Stimulated activated naive B cell treated with anti-CD40 and anti-IgM and Interleukin-4, amounts not matched to agents 10 μg/mL and 1 μg/mL and 100 μg/mL, for 72 hours (primary cell): ENCODE measurements around the gene SCAMP1.

Experiments used
- ATAC-seq, 2 donors: fragments of 150-1000 bp; cut with Tn5 transposase; replicated peaks; 2 replicates each; pipeline ENCODE4 v1.10.0; 2021; ENCODE audit warnings: moderate library complexity in 1 of 2
- DNase-seq: peaks from one replicate; pipeline ENCODE4 v3.0.0; 2021
- H3K27ac Mint-ChIP-seq: one replicate; pipeline ENCODE4 v1.8.0; 2022; ENCODE audit warnings: mild to moderate bottlenecking, mixed read lengths
- H3K27me3 Mint-ChIP-seq, 2 donors: one replicate each; pipeline ENCODE4 v1.8.0; 2022; ENCODE audit warnings: mixed read lengths in 2 of 2
- H3K36me3 Mint-ChIP-seq, 2 donors: one replicate each; pipeline ENCODE4 v1.8.0; 2022; ENCODE audit warnings: mixed read lengths in 2 of 2, mild to moderate bottlenecking in 1 of 2
- H3K4me1 Mint-ChIP-seq, 2 donors: one replicate each; pipeline ENCODE4 v1.8.0; 2022; ENCODE audit warnings: mixed read lengths in 2 of 2, mild to moderate bottlenecking in 1 of 2
- H3K4me3 Mint-ChIP-seq, 2 donors: one replicate each; pipeline ENCODE4 v1.8.0; 2022; ENCODE audit warnings: mild to moderate bottlenecking in 2 of 2, mixed read lengths in 2 of 2, moderate library complexity in 1 of 2
- H3K9me3 Mint-ChIP-seq, 2 donors: one replicate each; pipeline ENCODE4 v1.8.0; 2022; ENCODE audit warnings: mixed read lengths in 2 of 2, mild to moderate bottlenecking in 1 of 2

SCAMP1 gene

DNA sequence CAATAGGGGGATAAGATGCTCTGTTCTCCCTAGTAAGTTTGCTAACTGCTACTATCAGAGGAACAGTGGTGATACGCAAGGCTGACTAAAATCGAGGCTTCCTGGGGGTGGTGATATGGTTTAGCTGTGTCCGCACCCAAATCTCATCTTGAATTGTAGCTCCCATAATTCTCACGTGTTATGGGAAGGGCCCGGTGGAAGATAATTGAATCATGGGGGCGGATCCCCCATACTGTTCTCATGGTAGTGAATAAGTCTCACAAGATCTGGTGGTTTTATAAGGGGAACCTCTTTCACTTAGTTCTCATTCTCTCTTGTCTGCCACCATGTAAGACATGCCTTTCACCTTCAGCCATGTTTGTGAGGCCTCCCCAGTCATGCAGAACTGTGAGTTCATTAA lies 153.0 kb downstream of the SCAMP1 start:
- Mint-ChIP-seq H3K27me3 (peaks cover 9 to 16% of the 10 kb centered on the region in 2 donors), H3K27ac (no peak overlapping the region), H3K4me1 (peaks cover 15 to 29% of the 10 kb centered on the region in 2 donors), H3K4me3 (no peak overlapping the region), H3K36me3 (peaks cover 23 to 28% of the 10 kb centered on the region in 2 donors), H3K9me3 (peaks cover 7 to 12% of the 10 kb centered on the region in 2 donors)
- ATAC-seq (no peak), DNase-seq (no peak)

DNA sequence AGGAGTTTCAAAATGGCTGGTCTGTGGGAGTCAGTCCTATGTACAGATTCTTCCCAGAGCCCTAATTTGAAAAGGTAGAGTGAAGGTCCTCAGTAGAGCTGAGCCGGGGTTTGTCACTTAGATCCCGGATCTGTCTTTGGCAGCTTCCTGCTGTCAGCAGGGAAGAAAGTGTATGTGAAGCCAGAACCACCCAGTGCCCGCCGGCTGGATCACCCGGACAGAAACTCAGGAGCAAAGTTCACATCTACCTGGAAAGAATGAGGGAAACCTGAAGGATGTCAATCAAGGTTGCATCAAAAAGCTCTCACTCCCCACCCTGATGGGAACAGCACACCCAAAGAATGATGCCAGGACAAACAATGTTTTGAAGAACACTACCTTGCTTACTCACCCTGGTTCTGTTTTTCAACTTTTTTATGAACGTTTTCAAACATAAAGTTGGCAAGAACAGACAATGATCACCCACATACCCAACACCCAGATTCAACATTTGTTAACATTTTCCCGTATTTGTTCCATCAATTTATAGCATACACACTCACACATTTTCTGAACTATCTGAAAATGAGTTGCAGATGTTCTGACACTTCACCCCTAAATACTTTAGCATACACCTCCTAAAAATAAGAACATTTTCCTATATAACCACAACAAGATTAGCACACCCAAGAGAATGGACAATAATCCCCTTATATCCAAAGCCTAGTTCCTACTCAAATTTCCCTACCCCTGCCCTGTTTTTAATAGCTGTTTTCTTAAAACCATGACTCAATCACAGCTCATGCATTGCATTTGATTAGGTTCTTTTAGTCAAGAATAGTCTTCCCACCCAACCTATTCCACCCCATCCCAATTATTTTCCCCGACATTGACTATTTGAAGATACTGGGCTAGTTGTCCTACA lies 154.3 kb downstream of the SCAMP1 start:
- Mint-ChIP-seq H3K4me1 (peaks cover 8 to 25% of the 10 kb centered on the region in 2 donors), H3K27me3 (peaks cover 0 to 7% of the 10 kb centered on the region in 2 donors), H3K9me3 (peaks cover 7 to 12% of the 10 kb centered on the region in 2 donors), H3K27ac (no peak overlapping the region), H3K36me3 (peaks cover 21 to 28% of the 10 kb centered on the region in 2 donors), H3K4me3 (no peak overlapping the region)
- ATAC-seq, result no peak
- no peak for DNase-seq

DNA sequence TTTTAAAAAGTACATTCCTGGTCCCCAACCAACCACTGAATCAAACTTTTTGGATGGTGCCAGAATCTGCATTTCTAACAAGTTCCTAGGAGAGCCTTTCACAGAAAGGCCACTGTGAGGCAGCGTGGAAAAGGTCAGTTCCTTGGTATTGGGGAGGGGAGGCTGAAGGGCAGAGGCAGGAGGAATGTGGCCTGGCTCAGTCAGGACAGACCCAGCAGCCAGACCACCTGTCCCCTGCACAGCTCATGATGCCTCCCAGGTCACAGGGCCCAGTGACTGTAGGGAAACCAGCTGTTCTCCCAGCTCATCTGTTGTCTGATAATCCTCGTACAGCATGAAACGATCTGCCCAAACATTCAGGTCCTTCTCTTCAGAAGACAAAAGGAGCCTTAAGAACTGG lies 155.3 kb downstream of the SCAMP1 start:
- ATAC-seq, result no peak
- no peak overlapping the region for H3K27ac Mint-ChIP-seq
- H3K4me1 Mint-ChIP-seq, result peaks cover 5 to 18% of the 10 kb centered on the region in 2 donors
- H3K36me3 Mint-ChIP-seq, result peaks cover 21 to 28% of the 10 kb centered on the region in 2 donors
- peaks cover 7 to 12% of the 10 kb centered on the region in 2 donors for H3K9me3 Mint-ChIP-seq
- peaks cover 0 to 6% of the 10 kb centered on the region in 2 donors for H3K27me3 Mint-ChIP-seq
- no peak overlapping the region for H3K4me3 Mint-ChIP-seq
- no peak for DNase-seq

DNA sequence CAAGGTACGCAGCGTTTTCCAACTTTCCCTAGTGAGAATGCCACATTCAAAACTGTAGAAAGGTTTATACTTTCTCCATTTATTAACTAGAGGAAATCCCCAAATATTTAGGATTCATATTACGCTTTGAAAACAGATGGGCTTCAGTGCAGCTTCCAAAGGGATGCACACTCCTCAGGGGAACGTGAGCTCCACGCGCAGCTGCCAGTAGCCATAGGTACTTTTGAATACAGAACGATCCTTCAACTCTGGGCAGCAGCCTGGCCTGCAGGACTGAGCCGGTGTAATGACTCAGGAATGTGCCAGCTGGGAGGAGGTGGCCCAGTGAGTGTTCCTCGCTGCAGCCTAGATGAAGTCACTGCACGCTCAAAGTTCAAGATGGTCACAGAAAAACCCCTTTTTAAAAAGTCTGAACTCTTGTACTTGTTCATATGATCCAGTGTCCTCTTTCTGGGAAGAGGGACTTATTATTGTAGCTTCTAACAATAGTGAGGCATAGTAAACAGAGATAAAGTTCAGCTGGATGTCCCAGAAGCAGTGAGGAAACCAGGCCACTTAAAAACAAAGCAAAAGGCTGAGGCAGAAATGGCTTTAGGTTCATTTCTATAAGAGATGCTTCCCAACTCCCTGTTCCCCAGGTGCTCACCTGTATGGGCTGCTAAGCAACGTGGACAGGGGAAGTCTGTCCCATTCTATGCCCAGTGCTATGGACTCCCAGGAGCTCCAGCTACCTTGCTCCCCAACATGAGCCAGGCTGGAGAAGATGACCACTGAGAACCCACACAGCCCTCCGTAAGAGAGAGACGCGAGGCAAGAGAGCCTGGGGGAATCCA lies 158.2 kb downstream of the SCAMP1 start:
- H3K4me1 Mint-ChIP-seq, result peaks cover 1 to 6% of the 10 kb centered on the region in 2 donors
- no peak for DNase-seq
- peaks cover 19 to 30% of the 10 kb centered on the region in 2 donors for H3K36me3 Mint-ChIP-seq
- ATAC-seq, result no peak
- peaks cover 0 to 6% of the 10 kb centered on the region in 2 donors for H3K27me3 Mint-ChIP-seq
- H3K27ac Mint-ChIP-seq, result no peak overlapping the region
- no peak overlapping the region for H3K4me3 Mint-ChIP-seq
- H3K9me3 Mint-ChIP-seq, result peaks cover 7 to 9% of the 10 kb centered on the region in 2 donors

DNA sequence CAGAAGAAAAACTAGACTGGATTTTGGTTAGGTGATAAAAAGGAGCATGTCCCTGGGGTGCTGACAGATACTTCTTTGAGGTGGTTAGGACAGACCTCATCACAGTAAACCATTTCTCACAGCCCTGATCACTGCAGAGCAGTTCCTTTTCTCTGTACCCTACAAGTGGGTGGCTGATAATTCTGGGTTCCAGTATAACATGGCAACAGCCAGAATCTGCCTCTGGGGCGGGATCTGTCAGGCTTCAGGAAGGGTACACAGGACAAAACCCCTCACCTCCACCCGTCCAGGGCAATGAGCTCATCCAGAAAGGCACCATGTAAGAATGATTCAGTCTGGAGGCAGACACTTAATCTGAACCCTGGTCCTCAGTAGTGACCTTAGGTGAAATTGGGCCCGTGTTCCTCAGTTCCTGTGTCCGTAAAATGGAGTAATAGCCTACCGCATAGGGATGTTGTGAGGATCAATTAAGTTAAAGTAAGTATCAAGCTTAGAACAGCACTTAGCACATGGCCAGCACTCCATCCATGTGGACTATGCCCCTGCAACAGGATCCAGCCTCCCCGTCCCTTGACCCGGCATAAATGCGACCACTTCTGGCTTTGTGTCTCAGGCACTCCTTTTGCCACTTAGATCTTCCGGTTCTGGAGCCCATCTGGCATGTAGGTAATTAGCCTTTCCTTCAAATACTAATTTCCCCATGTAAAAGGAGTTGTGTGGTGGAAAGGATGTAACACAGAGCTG lies 159.0 kb downstream of the SCAMP1 start:
- H3K4me1 Mint-ChIP-seq, result peaks cover 1 to 6% of the 10 kb centered on the region in 2 donors
- peaks cover 0 to 6% of the 10 kb centered on the region in 2 donors for H3K27me3 Mint-ChIP-seq
- H3K4me3 Mint-ChIP-seq, result no peak overlapping the region
- peaks cover 15 to 25% of the 10 kb centered on the region in 2 donors for H3K36me3 Mint-ChIP-seq
- peaks cover 0 to 3% of the 10 kb centered on the region in 2 donors for H3K9me3 Mint-ChIP-seq
- ATAC-seq (peak; percentile 92 to 93), DNase-seq (no peak)
- H3K27ac Mint-ChIP-seq, result no peak overlapping the region

DNA sequence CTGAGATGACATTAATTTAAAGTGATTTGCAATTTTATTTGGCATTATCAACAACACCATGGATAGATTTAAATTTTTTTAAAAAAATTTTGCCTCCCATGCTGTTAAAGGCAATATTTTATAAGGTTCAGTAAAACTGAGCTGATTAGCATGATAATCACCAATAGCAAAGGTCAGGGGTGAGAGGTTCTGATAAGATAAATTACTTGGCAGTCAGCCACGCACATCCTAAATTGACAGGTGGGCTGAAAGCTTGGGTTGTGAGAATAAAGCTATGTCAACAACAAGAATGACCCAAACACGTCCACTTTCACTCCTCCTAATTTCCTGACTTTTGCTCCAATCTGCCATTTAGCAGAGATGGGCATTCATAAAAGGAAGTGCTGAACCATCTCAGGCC lies 161.0 kb downstream of the SCAMP1 start:
- Mint-ChIP-seq H3K36me3 (peaks cover 6 to 8% of the 10 kb centered on the region in 2 donors), H3K9me3 (peaks cover 0 to 3% of the 10 kb centered on the region in 2 donors), H3K27ac (no peak overlapping the region), H3K4me3 (no peak overlapping the region), H3K27me3 (peaks cover 0 to 6% of the 10 kb centered on the region in 2 donors), H3K4me1 (peaks cover 7 to 12% of the 10 kb centered on the region in 2 donors)
- DNase-seq, result no peak
- ATAC-seq, result no peak

DNA sequence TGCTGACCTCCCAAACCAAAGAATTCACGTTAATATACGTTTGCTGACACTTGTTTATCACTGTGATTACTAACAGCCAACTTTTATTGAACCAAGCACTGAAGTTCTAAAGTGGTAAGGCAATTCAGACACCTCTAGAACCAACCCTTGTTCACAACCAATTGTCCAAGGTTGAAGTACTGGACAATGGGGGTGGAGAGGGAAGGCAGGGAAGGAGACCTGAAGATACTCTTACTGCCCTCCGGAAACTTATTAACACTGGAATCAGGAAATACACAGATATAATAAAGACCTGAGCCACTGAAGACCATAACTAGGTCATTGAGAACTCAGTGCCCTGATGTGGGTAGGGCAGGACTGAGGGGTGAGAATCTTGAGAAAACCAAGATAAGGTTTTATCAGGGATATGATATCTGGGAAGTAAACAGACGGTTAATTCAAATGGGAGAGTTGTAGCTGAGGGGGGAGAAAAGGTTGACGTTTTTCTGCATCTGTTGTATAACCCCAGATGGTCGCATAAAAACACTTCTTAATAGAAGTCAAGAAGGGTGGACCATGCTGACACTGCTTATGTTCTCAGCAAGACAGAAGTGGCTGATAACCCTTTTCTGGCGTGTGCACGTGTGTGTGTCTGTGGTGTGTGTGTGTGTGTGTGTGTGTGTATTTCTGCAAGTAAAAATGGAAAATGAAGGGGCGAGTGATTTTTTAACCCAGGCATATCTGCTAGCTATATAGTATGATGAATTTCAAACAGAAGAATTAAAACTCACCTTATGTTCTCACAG lies 162.3 kb downstream of the SCAMP1 start:
- Mint-ChIP-seq H3K9me3 (no peaks in the 10 kb centered on the region), H3K4me3 (no peak overlapping the region), H3K27ac (no peak overlapping the region), H3K27me3 (no peaks in the 10 kb centered on the region), H3K36me3 (peaks cover 1 to 8% of the 10 kb centered on the region in 2 donors), H3K4me1 (peaks cover 7 to 13% of the 10 kb centered on the region in 2 donors)
- no peak for DNase-seq
- no peak for ATAC-seq

DNA sequence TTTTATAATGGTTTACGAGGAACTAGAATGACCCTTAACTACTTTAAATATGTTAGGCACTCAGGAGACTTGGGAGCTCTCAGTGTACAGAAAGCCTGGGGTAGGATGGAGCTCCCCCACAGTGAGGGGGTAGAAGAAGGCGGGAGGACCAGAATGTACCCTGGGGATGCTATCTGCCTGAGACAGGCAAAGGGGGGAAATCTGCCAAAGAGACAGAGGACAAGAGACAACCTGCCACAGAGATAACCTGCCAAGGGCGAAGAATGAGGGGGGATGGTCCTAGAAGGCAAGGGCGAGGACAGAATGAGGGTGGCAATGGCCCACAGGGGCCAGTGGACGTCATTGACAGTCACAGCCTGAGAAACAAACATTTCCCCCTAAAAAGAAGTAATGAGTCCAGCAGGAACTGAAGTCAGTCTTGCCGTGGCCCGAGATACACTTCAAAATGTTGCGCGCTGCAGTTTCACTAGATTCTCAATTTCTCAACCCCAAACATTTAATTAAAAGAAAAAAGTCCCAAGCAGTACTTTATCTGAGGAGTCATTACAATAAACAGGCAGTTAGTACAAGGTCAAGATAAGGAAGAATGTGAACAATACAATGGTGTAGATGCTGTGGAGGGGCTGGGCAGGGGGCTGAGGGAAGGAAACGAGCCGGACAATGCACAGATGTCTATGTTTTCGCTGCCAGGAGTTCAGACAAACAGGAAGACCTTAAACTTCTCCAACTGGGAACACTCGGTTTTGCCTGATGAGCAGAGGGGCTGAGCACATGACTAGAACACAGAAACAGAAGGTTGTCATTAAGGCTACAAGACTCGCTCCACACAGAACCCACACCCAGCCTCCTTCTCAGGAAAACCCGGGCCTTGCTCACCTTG lies 163.1 kb downstream of the SCAMP1 start:
- DNase-seq (no peak), ATAC-seq (no peak)
- H3K9me3 Mint-ChIP-seq, result no peaks in the 10 kb centered on the region
- peaks cover 1 to 11% of the 10 kb centered on the region in 2 donors for H3K36me3 Mint-ChIP-seq
- peaks cover 7 to 13% of the 10 kb centered on the region in 2 donors for H3K4me1 Mint-ChIP-seq
- H3K27ac Mint-ChIP-seq, result no peak overlapping the region
- no peak overlapping the region for H3K4me3 Mint-ChIP-seq
- H3K27me3 Mint-ChIP-seq, result no peaks in the 10 kb centered on the region

DNA sequence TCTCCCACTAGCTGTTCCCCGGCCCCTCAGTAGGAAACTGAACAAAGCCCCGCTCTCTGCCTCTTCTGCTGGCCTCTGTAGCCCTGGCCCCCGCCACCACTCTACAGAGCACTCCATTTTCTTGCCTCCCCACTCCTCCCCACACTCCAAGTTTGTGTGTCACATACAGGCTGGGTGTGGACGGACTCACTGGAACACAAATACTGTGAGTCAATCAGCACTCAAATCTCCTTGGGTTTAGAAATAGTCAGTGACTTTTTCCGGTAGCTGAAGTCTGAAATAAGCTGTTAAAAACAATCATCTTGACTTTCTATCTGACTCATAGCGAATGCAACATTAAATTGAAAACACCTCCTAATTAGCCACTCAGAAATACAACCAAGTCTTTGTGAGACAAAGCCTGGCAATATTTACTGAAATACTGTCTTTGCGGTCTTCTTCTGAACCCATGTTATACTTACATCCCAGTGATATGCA lies 165.7 kb downstream of the SCAMP1 start:
- Mint-ChIP-seq H3K4me3 (no peak overlapping the region), H3K27me3 (no peaks in the 10 kb centered on the region), H3K4me1 (peaks cover 6 to 7% of the 10 kb centered on the region in 2 donors), H3K36me3 (peaks cover 1 to 11% of the 10 kb centered on the region in 2 donors), H3K27ac (no peak overlapping the region), H3K9me3 (no peaks in the 10 kb centered on the region)
- ATAC-seq, result no peak
- no peak for DNase-seq

DNA sequence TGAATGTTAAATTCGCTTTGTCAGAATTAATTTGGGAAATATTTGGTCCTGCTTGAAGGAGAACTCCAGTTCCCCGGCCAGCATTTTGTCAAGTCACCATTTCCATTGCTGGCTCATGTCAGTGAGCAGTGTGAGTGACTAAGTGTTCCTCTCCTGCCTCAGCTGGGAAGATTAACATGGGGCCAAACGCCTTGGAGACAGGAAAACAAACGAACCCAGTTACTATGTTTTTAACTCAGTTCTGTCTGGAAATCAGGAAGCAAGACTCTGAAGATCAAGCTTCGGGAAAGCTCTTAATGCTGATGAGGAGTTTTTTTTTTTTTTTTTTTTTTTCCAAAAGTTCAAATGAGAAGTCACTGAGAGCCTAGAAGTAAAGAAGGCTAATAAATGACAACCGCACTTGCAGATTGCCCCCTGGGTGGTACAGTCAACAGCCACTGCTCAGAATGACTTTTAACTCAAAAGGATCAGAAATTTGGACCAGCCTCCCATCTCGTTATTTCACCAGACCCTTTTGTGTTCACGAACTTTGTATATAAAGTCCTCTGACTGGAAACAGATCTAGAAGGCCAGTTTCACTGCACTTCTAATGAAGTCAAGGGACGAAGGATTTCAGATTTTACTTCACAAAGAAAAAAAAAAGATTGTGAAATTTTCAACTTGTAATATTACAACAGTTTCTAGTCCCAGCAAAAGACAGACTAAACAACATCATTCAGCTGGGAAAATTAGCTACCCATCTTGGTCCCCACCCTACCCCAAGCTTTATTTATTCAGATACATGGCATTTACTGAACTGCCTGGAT lies 166.8 kb downstream of the SCAMP1 start:
- DNase-seq (no peak), ATAC-seq (no peak)
- Mint-ChIP-seq H3K36me3 (peaks cover 1 to 11% of the 10 kb centered on the region in 2 donors), H3K27ac (no peak overlapping the region), H3K27me3 (no peaks in the 10 kb centered on the region), H3K9me3 (no peaks in the 10 kb centered on the region), H3K4me1 (peaks cover 6 to 7% of the 10 kb centered on the region in 2 donors), H3K4me3 (no peak overlapping the region)

DNA sequence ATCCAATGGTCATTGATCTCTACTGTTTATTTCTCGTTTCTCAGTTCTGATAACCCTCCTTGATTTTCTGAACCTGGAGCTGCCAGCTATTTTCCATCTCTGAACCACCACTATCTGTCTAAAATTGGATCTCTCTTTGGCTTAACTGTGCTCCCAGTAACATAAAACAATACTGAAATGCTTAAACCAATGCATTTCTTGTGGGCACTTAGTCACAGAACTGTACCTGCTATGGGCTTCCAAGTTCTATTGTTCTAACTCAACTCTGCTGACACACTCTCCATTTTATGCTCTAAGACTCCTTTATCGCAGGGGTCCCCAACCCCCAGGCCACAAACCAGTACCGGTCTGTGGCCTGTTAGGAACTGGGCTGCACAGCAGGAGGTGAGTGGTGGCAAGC lies 167.5 kb downstream of the SCAMP1 start:
- H3K36me3 Mint-ChIP-seq, result peaks cover under 1 to 11% of the 10 kb centered on the region in 2 donors
- ATAC-seq, result no peak

More for the DNA sequence above, 167.5 kb downstream of the SCAMP1 start:
- H3K27me3 Mint-ChIP-seq, result no peaks in the 10 kb centered on the region
- DNase-seq, result no peak
- H3K9me3 Mint-ChIP-seq, result no peaks in the 10 kb centered on the region
- H3K4me1 Mint-ChIP-seq, result peaks cover 6 to 7% of the 10 kb centered on the region in 2 donors
- no peak overlapping the region for H3K27ac Mint-ChIP-seq
- no peak overlapping the region for H3K4me3 Mint-ChIP-seq
